Fibroblast of gingiva (primary cell): ENCODE results near the gene ZNF280C.
"Not testable (repeated sequence)": the region's sequence is repeated elsewhere in the genome, so short reads cannot be mapped to it uniquely, and the experiment has no call there.

Experiments
- DNase-seq: peaks from one replicate; pipeline ENCODE4 v3.0.0-alpha.2; 2011; ENCODE audit warnings: low read depth

Gene ZNF280C, protein sequence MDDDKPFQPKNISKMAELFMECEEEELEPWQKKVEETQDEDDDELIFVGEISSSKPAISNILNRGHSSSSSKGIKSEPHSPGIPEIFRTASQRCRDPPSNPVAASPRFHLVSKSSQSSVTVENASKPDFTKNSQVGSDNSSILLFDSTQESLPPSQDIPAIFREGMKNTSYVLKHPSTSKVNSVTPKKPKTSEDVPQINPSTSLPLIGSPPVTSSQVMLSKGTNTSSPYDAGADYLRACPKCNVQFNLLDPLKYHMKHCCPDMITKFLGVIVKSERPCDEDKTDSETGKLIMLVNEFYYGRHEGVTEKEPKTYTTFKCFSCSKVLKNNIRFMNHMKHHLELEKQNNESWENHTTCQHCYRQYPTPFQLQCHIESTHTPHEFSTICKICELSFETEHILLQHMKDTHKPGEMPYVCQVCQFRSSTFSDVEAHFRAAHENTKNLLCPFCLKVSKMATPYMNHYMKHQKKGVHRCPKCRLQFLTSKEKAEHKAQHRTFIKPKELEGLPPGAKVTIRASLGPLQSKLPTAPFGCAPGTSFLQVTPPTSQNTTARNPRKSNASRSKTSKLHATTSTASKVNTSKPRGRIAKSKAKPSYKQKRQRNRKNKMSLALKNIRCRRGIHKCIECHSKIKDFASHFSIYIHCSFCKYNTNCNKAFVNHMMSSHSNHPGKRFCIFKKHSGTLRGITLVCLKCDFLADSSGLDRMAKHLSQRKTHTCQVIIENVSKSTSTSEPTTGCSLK

DNA sequence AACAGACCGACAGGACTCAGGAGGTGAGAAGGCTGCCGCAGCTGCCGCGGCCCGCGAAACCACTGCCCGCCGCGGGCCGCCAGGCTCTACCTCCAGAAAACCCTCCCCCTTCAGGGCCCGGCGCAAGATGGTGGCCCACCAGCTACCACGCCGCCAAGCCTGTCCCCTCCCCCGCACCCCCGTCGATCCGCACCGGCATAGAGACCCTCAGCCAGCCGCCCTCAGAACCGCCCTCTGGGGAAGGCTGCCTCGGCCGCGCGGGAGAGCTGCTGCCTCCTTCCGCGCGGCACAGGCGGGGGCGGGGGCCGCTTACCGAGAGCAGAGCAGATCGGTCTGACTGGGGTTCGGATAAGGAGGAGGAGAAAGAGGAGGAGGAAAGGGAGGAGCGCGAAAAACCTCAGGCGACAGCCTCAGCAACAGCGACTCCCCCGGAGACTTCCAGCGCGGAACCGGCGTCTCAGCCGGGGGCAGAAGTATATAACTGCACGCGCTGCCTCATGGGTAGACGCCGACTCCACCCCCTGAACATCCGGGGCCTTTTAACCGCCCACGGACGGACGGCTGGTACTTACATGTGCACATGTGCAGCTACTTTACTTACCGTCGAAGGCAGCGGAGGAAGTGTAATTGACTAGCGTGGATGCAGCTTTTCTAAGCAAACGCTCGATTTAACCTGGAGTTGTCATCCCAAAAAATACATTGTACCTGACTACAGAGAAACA lies at the start of gene ZNF280C:
TSS of gene ZNF280C (minus strand) at position 451 of the 722 bp plus-strand sequence. CDS start 8,450 bp downstream, outside the sequence.
- DNase-seq: peak; percentile 92

DNA sequence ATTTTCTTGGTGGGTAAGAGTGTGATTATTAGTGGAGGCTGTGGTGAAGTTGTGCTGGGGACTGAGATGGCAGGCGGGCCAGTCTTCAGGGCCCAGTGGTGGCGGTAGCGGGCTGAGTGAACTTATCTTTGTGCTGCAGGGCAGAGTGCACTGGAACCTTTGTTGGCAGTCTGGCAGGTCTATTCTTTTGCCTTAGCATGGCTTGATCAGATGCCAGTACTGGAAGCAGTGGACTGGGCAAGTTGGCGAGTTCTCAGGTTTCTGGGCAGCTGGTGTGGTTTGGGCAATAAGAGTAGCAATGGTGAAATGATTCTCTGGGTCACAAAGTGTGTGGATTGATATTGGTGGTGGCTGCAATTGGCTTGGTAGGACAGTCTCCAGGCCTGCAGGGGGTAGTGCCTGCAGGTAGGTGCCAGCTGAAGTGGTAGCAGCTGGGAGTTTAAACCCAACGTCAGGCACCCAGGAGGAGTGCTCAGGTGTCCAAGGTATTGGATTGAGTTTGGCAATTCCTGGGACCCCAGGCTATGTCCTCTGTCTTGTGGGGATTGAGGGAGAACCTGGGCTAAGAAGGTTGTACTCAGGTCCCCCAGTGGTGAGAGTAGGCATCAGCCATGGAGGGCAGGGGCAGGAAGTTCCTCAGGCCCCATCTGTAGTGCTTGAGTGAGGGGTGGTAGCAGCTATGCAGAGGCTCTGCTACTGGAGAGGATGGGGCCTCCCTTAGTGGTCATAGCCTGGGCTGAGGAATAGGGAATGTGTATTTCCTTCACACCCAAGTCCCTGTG lies 36.1 kb upstream of the ZNF280C start:
- peak; percentile 23 for DNase-seq

DNA sequence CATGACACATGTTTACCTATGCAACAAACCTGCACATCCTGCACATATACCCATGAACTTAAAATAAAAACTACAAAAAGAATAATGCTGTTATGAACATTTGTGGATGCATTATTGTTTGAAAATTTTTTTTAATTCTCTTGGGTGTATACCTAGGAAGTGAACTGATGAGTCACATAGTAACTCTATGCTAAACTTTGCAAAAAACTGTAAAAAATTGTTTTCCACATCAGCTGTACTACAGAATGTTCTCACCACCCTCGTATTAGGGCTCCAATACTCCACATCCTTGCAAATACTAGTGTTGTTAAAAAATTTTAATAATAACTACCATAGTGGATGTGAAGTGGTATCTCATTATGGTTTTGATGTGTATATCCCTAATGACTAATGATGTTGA lies 33.3 kb upstream of the ZNF280C start:
- DNase-seq: no peak

DNA sequence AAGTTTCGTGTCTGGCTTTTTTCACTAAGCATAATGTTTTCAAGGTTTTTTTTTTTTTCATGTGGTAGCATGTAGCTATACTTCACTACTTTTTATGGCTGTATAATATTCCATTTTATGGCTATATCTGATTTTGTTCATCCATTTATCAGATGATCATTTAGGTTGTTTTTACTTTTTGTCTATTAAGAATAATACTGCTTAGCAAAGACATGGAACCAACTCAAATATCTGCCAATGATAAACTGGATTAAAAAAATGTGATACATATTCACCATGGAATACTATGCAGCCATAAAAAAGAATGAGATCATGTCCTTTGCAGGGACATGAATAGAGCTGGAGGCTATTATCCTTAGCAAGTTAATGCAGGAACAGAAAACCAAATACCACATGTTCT lies 32.7 kb upstream of the ZNF280C start:
- no peak for DNase-seq

DNA sequence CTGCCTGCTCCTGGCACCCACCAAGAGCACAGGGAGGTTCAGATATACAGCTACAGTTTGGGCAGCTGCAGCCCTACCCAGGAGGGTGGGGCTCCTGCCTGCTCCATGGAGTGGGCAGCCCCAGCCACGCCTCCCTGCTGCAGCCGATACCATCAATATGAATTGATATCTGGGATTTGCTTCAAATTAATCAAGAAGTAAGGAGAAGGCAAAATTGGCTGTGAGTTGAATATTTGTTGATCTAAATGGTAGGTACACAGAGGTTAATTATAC lies 31.2 kb upstream of the ZNF280C start:
- no peak for DNase-seq

DNA sequence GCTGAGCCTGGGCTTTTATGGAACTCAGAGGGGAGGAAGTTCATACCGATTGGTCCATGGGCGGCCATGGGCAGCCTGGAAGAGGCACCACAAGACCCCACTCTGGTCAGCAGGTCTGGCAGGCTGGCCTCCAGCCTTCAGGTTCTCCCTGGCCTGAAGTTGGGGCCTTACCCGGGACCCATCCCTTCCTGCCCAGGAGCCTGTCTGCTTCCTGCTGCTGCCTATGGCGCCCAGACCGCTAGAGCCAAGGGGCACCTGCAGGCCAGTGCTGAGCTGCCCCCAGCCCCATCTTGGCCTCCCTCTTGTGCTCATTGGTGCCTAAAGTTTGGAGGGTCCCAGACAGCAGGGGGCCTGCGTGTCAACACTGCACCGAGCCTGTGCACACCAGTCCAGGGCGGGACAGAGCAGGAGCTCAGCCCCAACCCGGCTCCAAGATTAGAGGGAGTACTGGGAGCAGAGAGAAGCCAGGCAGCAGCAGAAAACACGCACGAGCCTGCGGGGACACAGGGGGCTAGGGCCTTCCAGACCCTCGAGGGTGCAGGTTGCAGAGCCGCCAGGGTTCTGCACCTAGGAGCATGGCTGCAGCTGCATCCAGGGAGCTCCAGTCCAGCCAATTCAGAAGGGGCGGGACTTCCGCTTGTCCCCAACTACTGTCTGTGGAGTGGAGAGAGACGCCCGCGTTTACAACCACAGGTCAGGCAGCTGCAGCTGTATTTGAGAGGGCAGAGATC lies 30.7 kb upstream of the ZNF280C start:
- DNase-seq: no peak

DNA sequence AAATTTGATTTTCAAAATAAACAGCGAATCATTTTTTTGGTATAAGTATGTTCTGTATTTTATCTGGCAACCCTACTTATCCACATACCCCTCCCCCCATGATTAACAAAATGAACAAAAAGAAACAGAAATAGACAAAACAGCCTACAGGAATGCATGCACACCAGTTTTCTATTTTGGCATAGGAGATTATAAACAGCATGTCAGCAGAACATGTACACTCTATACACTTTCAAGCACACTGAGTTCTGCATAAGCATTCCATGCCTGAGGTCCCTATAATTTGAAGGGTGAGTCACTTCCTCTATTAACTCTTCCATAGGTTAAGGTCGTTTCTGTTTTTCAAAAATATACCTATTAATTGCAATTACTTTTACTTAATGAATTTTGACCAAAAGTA lies 28.0 kb upstream of the ZNF280C start:
- DNase-seq: peak; percentile 57

DNA sequence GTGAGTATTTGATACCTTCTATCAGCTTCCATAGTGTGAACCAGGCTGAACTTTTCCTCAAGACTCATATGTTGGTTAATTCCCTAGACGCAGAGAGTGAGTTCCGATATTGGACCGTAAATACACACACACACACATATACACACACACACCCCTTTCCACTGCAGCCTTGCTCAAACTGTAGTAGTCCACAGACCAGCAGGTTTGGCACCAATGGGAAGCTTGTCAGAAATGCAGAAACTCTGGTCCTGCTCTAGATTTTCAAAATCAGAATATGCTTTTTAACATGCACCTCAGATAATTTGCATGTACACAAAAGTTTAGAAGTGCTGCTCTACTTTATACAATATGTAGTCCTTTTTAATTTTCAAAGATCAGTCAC lies 27.6 kb upstream of the ZNF280C start:
- no peak for DNase-seq

DNA sequence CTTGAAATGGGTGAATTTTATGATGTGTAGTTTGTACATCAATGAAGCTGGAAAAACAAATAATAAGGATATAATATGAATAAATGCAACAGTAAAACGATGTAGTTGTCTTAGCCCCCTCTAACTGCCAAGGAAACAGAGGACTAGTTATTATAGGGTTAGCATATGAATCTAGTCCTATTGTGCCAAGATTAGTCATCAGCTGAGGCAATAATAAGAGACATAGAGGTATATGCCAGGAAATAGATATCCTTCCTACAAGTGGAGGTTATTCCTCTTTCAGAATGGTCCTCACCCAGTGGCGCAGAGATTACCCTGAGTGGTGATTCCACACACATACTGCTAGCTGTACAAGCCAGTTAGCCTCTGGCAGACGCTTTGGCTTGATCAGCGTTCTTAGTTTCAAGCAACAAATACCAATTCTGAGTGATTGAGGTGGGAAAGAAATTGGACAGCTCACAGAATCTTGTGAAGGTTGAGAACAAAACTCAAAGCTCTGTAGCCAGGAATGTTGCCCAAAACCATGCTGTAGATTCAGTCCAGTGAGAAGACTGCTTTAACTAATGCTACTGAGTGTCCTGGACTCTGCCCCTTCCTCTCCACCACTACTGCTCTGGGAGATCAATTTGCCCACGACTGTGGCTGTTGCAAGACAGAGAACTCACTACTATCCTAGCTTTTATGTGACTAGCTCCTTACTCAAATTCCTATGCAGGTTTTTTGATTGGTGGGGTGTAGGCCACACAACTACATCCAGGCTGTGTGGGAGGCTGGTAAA lies 27.0 kb upstream of the ZNF280C start:
- peak; percentile 19 for DNase-seq

DNA sequence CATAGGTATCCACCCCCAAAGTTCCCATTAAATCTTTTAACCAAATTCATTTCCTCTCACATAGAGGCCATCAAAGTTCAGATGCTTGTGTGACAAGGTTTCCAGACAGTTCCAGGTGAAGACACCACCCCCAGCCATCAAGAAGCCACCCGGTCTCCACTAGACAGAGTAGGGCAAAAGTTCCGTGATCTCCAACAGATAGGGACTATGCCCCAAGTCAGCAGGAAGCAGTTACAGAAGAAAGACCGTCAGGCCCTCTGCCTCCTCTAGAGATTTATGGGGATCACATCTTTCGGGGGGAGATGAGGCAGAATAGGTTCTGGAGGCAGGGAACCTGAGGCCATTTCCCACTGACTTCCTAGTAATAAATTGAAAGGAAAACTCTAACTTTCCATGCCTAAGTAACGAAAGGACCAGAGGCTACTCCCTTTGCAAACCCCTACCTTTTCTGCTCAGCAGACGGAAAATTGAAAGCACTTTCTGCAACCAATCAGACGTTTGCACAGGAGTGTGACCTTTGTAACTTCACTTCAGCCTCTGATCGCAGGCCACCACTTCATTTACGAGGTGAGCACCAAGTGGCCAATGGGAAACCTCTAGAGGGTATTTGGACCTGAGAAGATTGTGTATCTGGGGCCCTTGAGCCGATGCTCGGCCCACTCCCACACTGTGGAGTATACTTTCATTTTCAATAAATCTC lies 18.5 kb upstream of the ZNF280C start:
- no peak for DNase-seq

DNA sequence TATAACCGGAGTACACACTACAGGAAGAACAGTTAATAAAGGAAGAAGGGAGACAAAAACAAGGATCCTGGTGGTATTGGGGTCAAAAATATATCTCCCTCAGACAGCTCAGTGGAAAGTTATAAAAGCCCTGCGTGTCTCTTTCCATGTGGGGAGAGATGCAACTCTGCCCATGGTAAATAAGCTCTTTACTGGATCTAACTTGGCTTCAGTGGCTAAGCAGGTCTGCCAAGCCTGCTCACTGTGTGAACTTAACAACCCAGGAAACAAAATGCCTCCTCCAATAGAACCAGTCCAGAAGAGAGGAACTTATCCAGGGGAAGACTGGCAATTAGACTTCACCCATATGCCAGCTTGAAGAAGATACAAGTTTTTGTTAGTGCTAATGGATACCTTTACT lies 17.0 kb upstream of the ZNF280C start:
- DNase-seq: no peak

DNA sequence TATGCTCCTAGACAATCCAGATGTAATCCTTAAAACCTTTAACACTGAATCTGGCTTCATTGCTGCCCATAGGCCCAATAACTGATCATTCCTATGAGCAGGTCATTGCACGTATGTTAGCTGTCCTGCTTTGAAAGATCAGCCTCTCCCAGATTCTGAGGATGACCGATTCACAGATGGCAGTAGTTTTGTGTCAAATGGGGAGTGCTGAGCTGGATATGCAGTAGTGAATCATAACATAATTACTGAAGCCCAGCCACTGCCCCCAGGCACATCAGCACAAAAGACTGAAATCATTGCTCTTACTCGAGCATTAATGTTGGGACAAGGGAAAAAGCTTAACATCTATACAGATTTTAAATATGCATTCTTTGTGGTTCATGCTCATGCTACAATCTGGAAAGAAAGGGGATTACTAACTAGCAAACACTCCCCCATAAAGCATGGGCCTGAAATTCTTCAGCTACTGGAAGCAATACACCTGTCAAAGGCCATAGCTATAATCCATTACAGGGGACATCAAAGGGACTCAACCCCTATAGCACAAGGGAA lies 16.4 kb upstream of the ZNF280C start:
- DNase-seq: no peak

DNA sequence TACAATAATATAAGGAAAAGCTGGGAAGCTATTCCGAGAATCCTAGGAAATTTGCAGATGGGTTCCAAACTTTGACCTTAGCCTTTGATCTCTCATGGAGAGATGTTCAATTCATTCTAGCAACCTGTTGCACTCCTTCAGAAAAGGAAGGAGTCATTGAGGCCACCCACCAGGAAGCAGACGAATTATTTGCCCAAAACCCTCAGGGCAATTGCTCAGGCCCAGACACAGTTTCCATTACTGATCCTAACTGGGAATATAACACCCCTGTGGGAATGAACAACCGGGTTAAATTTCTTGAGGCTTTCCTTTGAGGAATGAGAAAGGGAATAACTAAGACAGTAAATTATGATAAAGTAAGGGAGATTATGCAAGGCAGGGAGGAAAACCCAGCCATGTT lies 13.5 kb upstream of the ZNF280C start:
- no peak for DNase-seq

DNA sequence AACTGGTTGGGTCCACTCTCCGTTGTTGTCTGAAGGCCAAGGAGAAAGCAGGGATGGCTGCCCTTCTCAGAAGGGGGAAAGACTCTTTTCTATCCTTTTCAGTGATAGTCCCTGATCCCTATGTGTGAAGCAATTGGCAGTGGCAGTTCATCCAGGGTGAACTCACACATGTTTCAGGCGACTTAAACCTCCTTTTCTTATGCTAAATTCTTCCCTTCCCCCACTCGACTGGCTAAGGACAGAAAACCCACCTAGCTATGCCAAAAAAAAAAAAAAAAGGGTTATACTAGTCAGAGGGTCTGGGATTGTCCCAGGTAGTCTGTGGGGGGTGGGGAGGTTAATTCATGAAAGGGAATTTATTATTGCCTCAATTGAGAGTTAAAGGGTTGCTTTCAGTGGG lies 12.2 kb upstream of the ZNF280C start:
- no peak for DNase-seq

DNA sequence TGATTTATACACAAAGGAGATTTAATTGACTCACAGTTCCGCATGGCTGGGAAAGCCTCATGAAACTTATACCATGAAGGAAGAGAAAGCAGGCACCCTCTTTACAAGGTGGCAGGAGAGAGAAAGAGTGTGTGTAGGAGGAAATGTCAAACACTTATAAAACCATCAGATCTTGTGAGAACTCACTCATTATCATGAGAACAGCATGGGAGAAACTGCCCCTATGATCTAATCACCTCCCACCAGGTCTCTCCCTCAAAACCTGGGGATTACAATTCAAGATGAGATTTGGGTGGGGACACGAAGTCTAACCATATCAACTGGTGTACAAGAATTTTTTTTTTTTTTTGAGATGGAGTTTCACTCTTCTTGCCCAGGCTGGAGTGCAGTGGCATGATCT lies 3.6 kb upstream of the ZNF280C start:
- DNase-seq: not testable (repeated sequence)

DNA sequence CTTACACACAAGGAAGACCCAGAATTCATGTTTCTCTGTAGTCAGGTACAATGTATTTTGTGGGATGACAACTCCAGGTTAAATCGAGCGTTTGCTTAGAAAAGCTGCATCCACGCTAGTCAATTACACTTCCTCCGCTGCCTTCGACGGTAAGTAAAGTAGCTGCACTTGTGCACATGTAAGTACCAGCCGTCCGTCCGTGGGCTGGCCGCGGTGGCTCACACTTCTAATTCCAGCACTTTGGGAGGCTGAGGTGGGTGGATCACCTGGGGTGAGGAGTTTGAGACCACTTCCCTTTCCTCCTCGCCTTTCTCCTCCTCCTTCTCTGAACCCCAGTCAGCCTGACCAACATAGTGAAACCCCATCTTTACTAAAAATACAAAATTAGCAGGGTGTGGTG lies 692 bp upstream of the ZNF280C start:
- not testable (repeated sequence) for DNase-seq

DNA sequence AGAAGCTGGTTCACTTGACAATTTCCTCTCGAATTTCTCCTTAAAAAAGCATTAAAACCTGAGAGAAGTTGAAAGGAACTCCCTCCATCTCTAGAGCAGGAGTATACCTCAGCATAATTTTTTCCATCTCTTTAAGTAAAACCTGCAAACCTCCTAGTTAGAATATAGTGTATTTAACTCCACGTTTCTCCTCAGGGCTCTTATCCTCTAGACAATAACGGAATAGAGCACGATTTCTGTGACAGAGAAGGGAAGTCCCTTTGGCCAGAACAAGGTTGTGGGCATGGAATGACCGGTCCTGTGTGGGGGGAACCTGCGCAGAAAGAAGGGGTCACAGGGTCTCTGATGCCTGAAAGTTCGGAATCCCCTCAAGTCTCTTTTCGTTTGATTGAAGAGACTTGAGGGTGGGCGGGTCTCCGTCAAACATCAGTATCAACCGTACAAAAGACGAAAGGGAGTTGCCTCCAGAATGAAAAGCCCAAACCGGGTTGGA lies 697 bp downstream of the ZNF280C start:
- no peak for DNase-seq

DNA sequence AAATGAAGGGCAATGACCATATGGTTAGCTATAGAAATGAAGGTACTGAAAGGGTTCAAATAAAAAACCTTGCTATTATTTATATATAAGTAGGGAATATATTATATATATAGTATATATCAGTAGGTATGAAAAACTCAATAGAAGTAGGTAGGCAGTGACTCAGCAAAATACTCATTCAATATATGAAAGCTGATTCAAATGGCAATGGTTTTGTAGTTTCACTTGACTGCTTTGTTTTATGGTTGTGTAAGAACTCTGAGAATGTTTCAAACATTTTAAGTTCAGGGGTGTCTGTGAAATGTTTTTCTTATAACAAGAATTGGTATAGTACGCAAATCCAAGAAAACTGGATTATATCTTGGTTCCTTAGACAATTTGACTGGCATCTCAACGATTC lies 4.1 kb downstream of the ZNF280C start:
- no peak for DNase-seq

DNA sequence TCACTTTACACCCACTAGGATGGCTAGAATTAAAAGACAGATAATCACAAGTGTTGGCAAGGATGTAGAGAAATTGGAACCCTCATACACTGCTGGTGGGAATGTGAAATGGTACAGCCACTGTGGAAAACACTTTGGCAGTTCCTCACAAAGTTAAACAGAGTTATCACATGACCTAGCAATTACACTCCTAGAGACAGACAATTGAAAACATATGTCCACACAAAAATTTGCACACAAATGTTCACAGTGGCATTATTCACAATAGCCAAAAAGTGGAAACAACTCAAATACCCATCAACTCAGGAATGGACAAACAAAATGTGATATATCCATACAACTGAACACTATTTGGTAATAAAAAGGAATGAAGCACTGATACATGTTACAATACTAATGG lies 5.7 kb downstream of the ZNF280C start:
- DNase-seq: peak; percentile 86

DNA sequence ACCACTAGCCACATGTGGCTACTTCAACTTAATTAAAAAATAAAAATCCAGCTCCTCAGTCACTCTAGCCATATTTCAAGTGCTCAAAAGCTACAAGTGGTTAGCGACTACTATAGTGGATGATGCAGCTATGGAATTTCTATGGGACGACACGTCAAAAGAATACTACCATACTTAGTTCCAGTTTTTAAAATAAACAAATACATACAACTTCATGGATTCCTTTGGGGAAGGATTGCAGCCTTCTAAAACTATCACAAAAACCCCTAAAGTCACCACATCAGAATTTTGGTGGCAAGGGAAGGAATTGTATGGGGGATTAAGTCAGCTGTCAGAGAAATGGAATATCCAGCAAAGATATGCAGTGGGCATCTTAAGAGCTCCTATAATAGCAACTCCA lies 6.5 kb downstream of the ZNF280C start:
- DNase-seq: no peak
